Calu3 (cell line): ENCODE results near the gene GPR17. TPM values are rescaled to one million over a fixed set of nuclear protein-coding genes. Genes with fewer than 3 reads are reported as not detected.

Experiments used
- BruUV-seq: library from RNA; stranded (reverse); fragments of 400-500 nt; replicated peaks from 2 replicates; lab custom pipeline; 2021; lab: Mats Ljungman, UMichigan
- CTCF ChIA-PET: fragments of 300-600 bp; sonication (Branson Sonifier 250); formaldehyde crosslinking; loops from one replicate; lab custom pipeline; 2022; ENCODE audit warnings: antibody characterized with exemption; lab: Charles Lee
- DNase-seq: peaks from one replicate; pipeline ENCODE4 v3.0.0; 2022
- H3K27ac Mint-ChIP-seq: one replicate; pipeline ENCODE4 v1.8.0; 2022; ENCODE audit warnings: mixed read lengths; ENCODE audit not compliant: unreplicated experiment
- H3K27me3 Mint-ChIP-seq: one replicate; pipeline ENCODE4 v1.8.0; 2022; ENCODE audit warnings: mixed read lengths; ENCODE audit not compliant: unreplicated experiment
- H3K36me3 Mint-ChIP-seq: one replicate; pipeline ENCODE4 v1.8.0; 2022; ENCODE audit warnings: mild to moderate bottlenecking, moderate library complexity, mixed read lengths; ENCODE audit not compliant: insufficient read depth, unreplicated experiment
- H3K4me1 Mint-ChIP-seq: one replicate; pipeline ENCODE4 v1.8.0; 2022; ENCODE audit warnings: mild to moderate bottlenecking, low read depth, mixed read lengths; ENCODE audit not compliant: unreplicated experiment
- H3K4me3 Mint-ChIP-seq: one replicate; pipeline ENCODE4 v1.8.0; 2022; ENCODE audit warnings: mild to moderate bottlenecking, low read depth, moderate library complexity, mixed read lengths; ENCODE audit not compliant: unreplicated experiment
- H3K9me3 Mint-ChIP-seq: one replicate; pipeline ENCODE4 v1.8.0; 2022; ENCODE audit warnings: low read depth, mixed read lengths; ENCODE audit not compliant: unreplicated experiment
- CTCF ChIP-seq: fragments of 200-600 bp; IDR thresholded peaks from one replicate; pipeline ENCODE4 v1.8.0; 2022; ENCODE audit warnings: antibody characterized with exemption; ENCODE audit not compliant: unreplicated experiment
- intact Hi-C: fragments of 100-400 bp; cut with micrococcal nuclease; formaldehyde crosslinking; loops from one replicate; pipeline ENCODE4 v1.10.0; 2022; ENCODE audit not compliant: unreplicated experiment
- total RNA-seq: library from RNA; stranded (reverse); gene quantifications from 2 replicates; pipeline ENCODE4 v1.2.3, GENCODE V29; 2022

Gene GPR17
- total RNA-seq, 1 experiment from 2014 or later = not detected

GRCh38 chr2:127661072-127661649 is 15.2 kb downstream of the GPR17 start:
- Mint-ChIP-seq H3K27me3 (peaks cover 80% of the 10 kb centered on the region), H3K36me3 (no peaks in the 10 kb centered on the region), H3K4me1 (no peaks in the 10 kb centered on the region), H3K27ac (no peak overlapping the region), H3K4me3 (no peak overlapping the region), H3K9me3 (no peaks in the 10 kb centered on the region)
- CTCF ChIA-PET = no interaction called here
- no peak for DNase-seq
- TF ChIP-seq CTCF = no peak
- intact Hi-C loops = no loop called here
- no TSS peak for BruUV-seq

GRCh38 chr2:127661949-127662510 is 16.1 kb downstream of the GPR17 start:
- BruUV-seq = no TSS peak
- intact Hi-C loops = no loop called here
- CTCF ChIA-PET = no interaction called here
- TF ChIP-seq CTCF = no peak
- no peak overlapping the region for H3K27ac Mint-ChIP-seq
- H3K27me3 Mint-ChIP-seq = peaks cover 80% of the 10 kb centered on the region
- no peaks in the 10 kb centered on the region for H3K36me3 Mint-ChIP-seq
- no peak for DNase-seq
- no peaks in the 10 kb centered on the region for H3K9me3 Mint-ChIP-seq
- no peak overlapping the region for H3K4me3 Mint-ChIP-seq
- no peaks in the 10 kb centered on the region for H3K4me1 Mint-ChIP-seq

- Mint-ChIP-seq H3K4me1 (no peaks in the 10 kb centered on the region), H3K36me3 (no peaks in the 10 kb centered on the region), H3K27me3 (peaks cover 77% of the 10 kb centered on the region), H3K27ac (no peak overlapping the region), H3K4me3 (no peak overlapping the region), H3K9me3 (no peaks in the 10 kb centered on the region)
- DNase-seq = no peak
- intact Hi-C loops = no loop called here
- no peak for TF ChIP-seq CTCF
- no TSS peak for BruUV-seq
- CTCF ChIA-PET = no interaction called here
These were observed 17.1 kb downstream of the GPR17 start for GRCh38 chr2:127662937-127663565.

GRCh38 chr2:127663566-127664064 is 17.7 kb downstream of the GPR17 start:
- H3K27ac Mint-ChIP-seq = no peak overlapping the region
- CTCF ChIA-PET = interaction anchor here (0.7 kb wide), 1 partner anchor 13 kb away, joined by 8 read pairs; no protein-coding TSS in a partner anchor
- peaks cover 72% of the 10 kb centered on the region for H3K27me3 Mint-ChIP-seq
- H3K4me3 Mint-ChIP-seq = no peak overlapping the region
- no peak for DNase-seq
- TF ChIP-seq CTCF = no peak
- no peaks in the 10 kb centered on the region for H3K36me3 Mint-ChIP-seq
- BruUV-seq = no TSS peak
- intact Hi-C loops = no loop called here
- H3K4me1 Mint-ChIP-seq = no peaks in the 10 kb centered on the region
- no peaks in the 10 kb centered on the region for H3K9me3 Mint-ChIP-seq
